DOHH2 (cell line): Measurements from ENCODE around the gene STOML1.

ENCODE experiments used
- H3F3A ChIP-seq: fragments of 200-600 bp; sonication (generic), shearing (Covaris generic); 2 replicates; pipeline ENCODE4 v1.6.0; 2016; ENCODE audit warnings: antibody characterized with exemption, mild to moderate bottlenecking; ENCODE audit not compliant: control insufficient read depth, insufficient read depth
- H3K27ac ChIP-seq: fragments of 200-600 bp; sonication (generic); 2 replicates; pipeline ENCODE4 v1.5.1; 2014; ENCODE audit warnings: low read depth, mild to moderate bottlenecking, low read length, moderate library complexity
- H3K27me3 ChIP-seq: fragments of 200-600 bp; sonication (generic); 2 replicates; pipeline ENCODE4 v1.6.1; 2014; ENCODE audit warnings: mild to moderate bottlenecking, low read length, mixed read lengths; ENCODE audit not compliant: control insufficient read depth
- H3K36me3 ChIP-seq: fragments of 200-600 bp; sonication (generic); 2 replicates; pipeline ENCODE4 v1.6.1; 2014; ENCODE audit warnings: mild to moderate bottlenecking, low read length, moderate library complexity, mixed read lengths; ENCODE audit not compliant: control insufficient read depth
- H3K4me1 ChIP-seq: fragments of 200-600 bp; sonication (generic); 2 replicates; pipeline ENCODE4 v1.6.1; 2014; ENCODE audit warnings: mild to moderate bottlenecking, low read length, mixed read lengths; ENCODE audit not compliant: control insufficient read depth
- H3K4me2 ChIP-seq: fragments of 200-600 bp; sonication (generic); 2 replicates; pipeline ENCODE4 v1.6.0; 2014; ENCODE audit warnings: mild to moderate bottlenecking, low read length, moderate library complexity
- H3K4me3 ChIP-seq: fragments of 200-600 bp; sonication (generic); 2 replicates; pipeline ENCODE4 v1.5.1; 2014; ENCODE audit warnings: mild to moderate bottlenecking, low read length, mixed read lengths
- H3K79me2 ChIP-seq: fragments of 200-600 bp; sonication (generic); 2 replicates; pipeline ENCODE4 v1.6.1; 2014; ENCODE audit warnings: mild to moderate bottlenecking, low read length, mixed read lengths; ENCODE audit not compliant: control insufficient read depth
- H3K9me2 ChIP-seq: fragments of 200-600 bp; sonication (generic); replicated peaks from 2 replicates; pipeline ENCODE4 v1.6.1; 2014; ENCODE audit warnings: mild to moderate bottlenecking, low read length, mixed read lengths; ENCODE audit not compliant: control insufficient read depth
- H3K9me3 ChIP-seq: fragments of 200-600 bp; sonication (generic); 2 replicates; pipeline ENCODE4 v1.6.1; 2014; ENCODE audit warnings: antibody characterized with exemption, low read length, mixed read lengths; ENCODE audit not compliant: control insufficient read depth, insufficient read depth
- H4K20me1 ChIP-seq: fragments of 200-600 bp; sonication (generic); 2 replicates; pipeline ENCODE4 v1.6.0; 2014; ENCODE audit warnings: low read depth, mild to moderate bottlenecking, antibody characterized with exemption, low read length, moderate library complexity; ENCODE audit not compliant: control insufficient read depth, insufficient read depth
- CTCF ChIP-seq: fragments of 200-600 bp; sonication (generic); IDR thresholded peaks from one replicate; pipeline ENCODE4 v1.5.1; 2014; ENCODE audit warnings: antibody characterized with exemption, mild to moderate bottlenecking, low read depth, low read length; ENCODE audit not compliant: poor library complexity, severe bottlenecking
- EZH2phosphoT487 ChIP-seq: fragments of 200-600 bp; sonication (generic); IDR thresholded peaks from 2 replicates; pipeline ENCODE4 v1.6.1; 2017; ENCODE audit warnings: borderline replicate concordance, mild to moderate bottlenecking, antibody characterized with exemption, low read length, moderate library complexity, mixed read lengths

The STOML1 gene

DNA sequence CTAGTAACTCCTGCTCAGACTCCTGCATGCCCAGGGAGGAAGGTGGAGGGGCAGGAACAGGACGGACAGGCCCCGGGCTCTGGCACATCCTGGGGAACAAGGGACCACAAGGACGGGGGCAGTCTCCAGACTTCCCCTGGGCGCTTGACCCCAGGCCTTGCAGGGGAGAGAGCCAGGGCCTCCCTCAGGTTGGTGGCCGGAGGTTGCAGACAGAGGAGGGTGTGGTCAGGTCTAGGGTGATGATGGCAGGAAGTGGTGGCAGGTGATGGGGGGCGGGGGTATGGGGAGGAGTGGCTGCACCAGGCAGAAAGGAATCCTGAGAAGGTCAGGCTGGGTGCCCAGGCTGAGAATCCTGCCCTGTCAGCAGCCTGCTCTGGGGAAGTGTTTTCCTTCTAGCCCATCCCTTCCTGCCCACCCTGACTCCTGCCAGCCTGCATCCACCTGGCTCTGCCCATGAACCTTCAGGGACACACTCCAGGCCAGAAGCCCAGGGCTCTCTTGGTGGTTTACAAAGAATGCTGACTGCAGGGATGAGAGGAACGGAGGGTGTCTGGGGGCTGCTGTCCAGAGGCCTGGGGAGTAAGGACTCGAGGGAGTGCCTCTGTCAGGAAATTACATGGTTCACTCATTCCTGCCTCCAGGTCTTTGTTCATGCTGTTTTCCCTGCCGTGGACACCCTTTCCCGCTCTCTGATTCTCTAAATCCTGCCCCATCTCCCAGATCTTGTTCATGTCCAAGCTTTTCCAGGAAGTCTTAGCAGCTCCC, 50.0 kb downstream of the STOML1 start:
- Histone ChIP-seq H3K36me3 (no peaks in the 10 kb centered on the region), H4K20me1 (no peaks in the 10 kb centered on the region), H3K9me2 (no peaks in the 10 kb centered on the region), H3K9me3 (no peaks in the 10 kb centered on the region), H3K27me3 (no peaks in the 10 kb centered on the region), H3K79me2 (no peaks in the 10 kb centered on the region), H3F3A (no peaks in the 10 kb centered on the region), H3K4me3 (no peak overlapping the region), H3K4me2 (no peak overlapping the region), H3K27ac (no peak overlapping the region), H3K4me1 (no peaks in the 10 kb centered on the region)
- TF ChIP-seq EZH2phosphoT487, result no peak

DNA sequence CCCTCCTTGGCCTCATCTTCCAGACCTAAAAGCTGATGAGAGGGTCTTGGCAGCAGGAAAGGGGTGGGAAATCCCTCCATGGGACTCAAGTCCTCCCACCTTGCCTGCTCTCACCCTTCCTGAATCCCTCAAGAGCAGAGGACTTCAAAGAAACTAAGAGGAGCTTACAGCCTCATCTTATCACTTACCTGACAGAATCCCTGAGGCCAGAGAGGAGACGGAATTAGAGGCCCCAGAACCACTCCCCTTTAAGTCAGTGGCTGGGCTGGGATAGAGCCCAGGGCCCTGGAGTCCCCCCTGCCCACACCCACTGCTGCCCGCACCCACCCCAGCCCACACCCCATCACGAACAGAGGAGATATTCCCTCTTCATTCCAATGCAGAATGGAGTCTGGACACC, 50.6 kb downstream of the STOML1 start:
- no peak overlapping the region for H3K27ac ChIP-seq
- H4K20me1 ChIP-seq, result no peaks in the 10 kb centered on the region
- H3K4me1 ChIP-seq, result no peaks in the 10 kb centered on the region
- no peak overlapping the region for H3K4me2 ChIP-seq
- TF ChIP-seq EZH2phosphoT487 (no peak), CTCF (no peak)
- no peaks in the 10 kb centered on the region for H3F3A ChIP-seq
- no peak overlapping the region for H3K4me3 ChIP-seq
- no peaks in the 10 kb centered on the region for H3K9me3 ChIP-seq
- H3K27me3 ChIP-seq, result no peaks in the 10 kb centered on the region
- no peaks in the 10 kb centered on the region for H3K9me2 ChIP-seq
- no peaks in the 10 kb centered on the region for H3K79me2 ChIP-seq
- no peaks in the 10 kb centered on the region for H3K36me3 ChIP-seq

GRCh38 chr15:73941044-73941443, 51.1 kb downstream of the STOML1 start:
- no peak overlapping the region for H3K4me3 ChIP-seq
- H3K27ac ChIP-seq, result no peak overlapping the region
- no peaks in the 10 kb centered on the region for H3K9me2 ChIP-seq
- H3F3A ChIP-seq, result no peaks in the 10 kb centered on the region
- no peaks in the 10 kb centered on the region for H3K36me3 ChIP-seq
- TF ChIP-seq CTCF, result no peak
- no peak for TF ChIP-seq EZH2phosphoT487
- H3K27me3 ChIP-seq, result no peaks in the 10 kb centered on the region
- H3K4me1 ChIP-seq, result no peaks in the 10 kb centered on the region
- no peaks in the 10 kb centered on the region for H3K9me3 ChIP-seq
- no peaks in the 10 kb centered on the region for H3K79me2 ChIP-seq
- H4K20me1 ChIP-seq, result no peaks in the 10 kb centered on the region
- H3K4me2 ChIP-seq, result no peak overlapping the region

DNA sequence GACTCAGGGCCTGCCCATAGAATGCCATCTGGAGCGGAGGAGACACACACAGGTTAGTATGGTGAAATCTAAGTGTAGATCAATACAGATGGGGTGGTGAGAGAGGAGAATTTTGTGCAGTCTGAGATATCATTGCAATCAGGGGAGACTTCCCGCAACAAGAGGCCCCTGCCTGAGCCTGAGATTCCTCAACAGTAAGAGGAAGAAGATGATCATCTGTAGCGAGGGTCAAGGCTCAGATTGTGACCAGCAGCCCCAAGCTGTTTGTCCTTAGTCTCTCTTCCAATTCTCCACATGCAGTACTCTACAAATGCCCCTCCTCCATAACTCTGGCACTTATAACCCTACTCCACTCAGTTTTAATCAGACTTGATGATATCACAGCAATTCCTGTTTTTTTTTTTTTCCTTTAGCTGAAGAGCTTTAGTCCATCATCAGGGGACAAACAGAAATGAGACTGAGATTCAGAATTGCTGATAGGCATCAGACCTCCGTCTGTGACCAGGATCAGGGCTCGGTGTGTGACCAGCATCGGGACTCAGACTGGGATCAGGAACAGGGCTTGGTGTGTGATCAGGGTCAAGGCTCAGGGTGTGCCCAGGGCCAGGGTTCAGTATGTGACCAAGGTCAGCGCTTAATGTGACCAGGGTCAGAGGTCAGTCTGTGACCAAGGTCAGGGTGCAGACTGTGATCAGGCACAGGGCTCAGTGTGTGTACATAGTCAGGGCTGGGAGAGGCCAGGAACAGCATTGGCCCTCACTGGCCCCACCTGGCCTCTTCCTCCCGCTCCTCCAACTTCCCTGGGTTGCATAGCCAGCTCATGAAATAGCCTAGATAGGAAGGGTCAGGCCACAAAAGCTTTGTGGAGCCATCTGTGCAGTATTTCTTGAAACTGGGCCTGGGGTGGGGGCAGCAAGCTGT, 51.8 kb downstream of the STOML1 start:
- Histone ChIP-seq H3K27me3 (no peaks in the 10 kb centered on the region), H3K27ac (no peak overlapping the region), H3K4me3 (no peak overlapping the region), H3K79me2 (no peaks in the 10 kb centered on the region), H4K20me1 (no peaks in the 10 kb centered on the region), H3F3A (no peaks in the 10 kb centered on the region), H3K36me3 (no peaks in the 10 kb centered on the region), H3K9me3 (no peaks in the 10 kb centered on the region), H3K4me1 (no peaks in the 10 kb centered on the region), H3K4me2 (no peak overlapping the region), H3K9me2 (no peaks in the 10 kb centered on the region)
- no peak for TF ChIP-seq CTCF
- TF ChIP-seq EZH2phosphoT487, result no peak
